ENCODE measurements around the gene SCN4B. TPM values are rescaled to one million over a fixed set of nuclear protein-coding genes. Genes with fewer than 3 reads are reported as not detected.

SCN4B gene
- total RNA-seq, 1 donor = not detected

DNA sequence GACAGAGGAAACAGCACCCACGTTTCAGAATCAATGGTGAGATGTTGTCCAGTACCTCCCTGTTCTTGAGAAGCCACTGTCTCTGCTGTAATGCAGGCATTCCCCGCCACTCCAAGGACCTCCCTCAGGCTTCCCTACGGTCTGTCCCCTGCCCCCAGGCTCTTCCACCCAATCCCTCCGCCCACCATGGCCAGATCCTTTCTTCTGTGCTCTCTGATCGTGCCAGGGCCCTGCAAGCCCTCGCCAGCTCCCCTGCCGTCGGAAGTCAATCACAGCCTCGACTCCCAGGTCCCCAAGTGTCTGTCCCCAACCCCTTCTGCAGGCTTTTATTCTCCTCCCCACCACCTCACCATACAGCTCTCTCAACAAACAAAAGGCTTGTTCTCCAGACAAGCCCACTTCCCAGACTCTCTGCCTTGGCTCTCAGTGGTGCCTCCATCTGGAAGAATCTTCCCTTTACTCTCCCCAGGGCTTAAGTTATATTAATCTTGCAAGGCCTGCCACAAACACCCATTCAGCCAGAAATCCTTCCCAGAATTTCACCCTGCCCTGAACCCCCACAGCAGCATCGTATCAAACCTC lies 13.7 kb downstream of the SCN4B start:
- no peak overlapping the region for H3K4me3 ChIP-seq (ENCODE audit: low read depth, low read length)
- DNase-seq (ENCODE audit: low read depth) = no peak
- TF ChIP-seq CTCF (IDR thresholded peaks at IDR 0.05; ENCODE audit: insufficient read depth, low read depth, low read length) = no peak

DNA sequence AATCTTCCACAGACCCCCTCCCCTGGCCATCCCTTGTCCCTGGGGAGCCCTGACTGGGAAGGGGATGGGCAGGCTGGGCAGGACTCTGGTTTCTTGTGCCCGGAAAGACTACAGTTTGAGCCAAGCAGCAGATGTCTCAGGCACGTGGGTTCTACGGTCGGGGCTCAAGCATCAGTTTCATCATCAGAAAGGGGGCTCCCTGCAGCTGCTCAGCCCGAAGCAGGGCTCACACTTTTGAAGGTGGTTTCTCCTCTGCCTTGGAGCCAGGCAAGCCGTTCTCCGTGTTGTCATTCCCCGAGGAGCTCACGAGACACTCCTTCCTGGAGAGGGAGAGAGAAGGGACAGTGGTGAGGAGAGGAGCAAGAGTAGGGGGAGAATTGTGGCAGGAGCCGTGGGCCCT lies 15.8 kb downstream of the SCN4B start:
- no peak for TF ChIP-seq CTCF (IDR thresholded peaks at IDR 0.05; ENCODE audit: insufficient read depth, low read depth, low read length)
- no peak overlapping the region for H3K4me3 ChIP-seq (ENCODE audit: low read depth, low read length)
- no peak for DNase-seq (ENCODE audit: low read depth)

DNA sequence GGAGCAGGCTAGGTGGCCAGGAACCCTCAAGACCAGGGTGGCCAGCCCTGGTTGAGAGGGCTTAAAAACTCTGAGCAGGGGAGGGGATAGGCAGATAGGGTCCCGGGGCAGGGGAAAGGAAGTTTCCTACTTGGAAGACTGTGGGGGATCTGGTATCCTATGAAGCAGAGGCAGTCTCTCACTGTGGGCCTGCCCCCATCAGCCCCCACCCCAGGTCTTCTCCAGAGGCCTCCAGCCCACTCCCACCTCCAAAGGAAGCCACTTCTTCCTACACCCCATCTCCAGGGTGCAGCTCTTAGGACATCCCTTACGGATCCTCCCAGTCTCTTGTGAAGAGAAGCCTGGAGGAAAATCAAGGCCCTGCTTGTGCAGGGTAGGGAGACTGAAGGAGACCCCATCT lies 16.3 kb downstream of the SCN4B start:
- no peak for TF ChIP-seq CTCF (IDR thresholded peaks at IDR 0.05; ENCODE audit: insufficient read depth, low read depth, low read length)
- no peak overlapping the region for H3K4me3 ChIP-seq (ENCODE audit: low read depth, low read length)
- DNase-seq (ENCODE audit: low read depth) = no peak

DNA sequence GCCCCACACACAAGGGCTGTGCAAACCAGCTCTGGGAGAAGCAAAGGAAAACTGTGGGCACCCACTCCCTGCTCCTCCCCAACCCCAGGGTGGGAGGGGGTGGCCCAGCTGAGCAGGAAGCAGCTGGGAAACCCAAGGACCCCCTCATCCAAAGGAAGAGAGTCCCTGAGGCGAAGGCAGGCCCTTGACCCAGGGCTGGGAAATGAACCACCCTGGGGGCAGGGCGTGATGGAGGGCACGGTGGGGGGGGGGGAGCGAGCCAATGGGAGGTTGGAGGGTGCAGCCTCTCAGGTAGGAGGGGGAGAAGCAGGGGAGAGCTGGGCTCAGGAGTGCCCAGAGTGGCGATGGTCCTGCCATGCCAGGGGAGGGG lies 16.8 kb downstream of the SCN4B start:
- TF ChIP-seq CTCF (IDR thresholded peaks at IDR 0.05; ENCODE audit: insufficient read depth, low read depth, low read length) = no peak
- H3K4me3 ChIP-seq (ENCODE audit: low read depth, low read length) = no peak overlapping the region
- DNase-seq (ENCODE audit: low read depth) = no peak

GRCh38 chr11:118135051-118135795 lies 17.4 kb downstream of the SCN4B start:
- DNase-seq (ENCODE audit: low read depth) = no peak
- no peak for TF ChIP-seq CTCF (IDR thresholded peaks at IDR 0.05; ENCODE audit: insufficient read depth, low read depth, low read length)
- no peak overlapping the region for H3K4me3 ChIP-seq (ENCODE audit: low read depth, low read length)

DNA sequence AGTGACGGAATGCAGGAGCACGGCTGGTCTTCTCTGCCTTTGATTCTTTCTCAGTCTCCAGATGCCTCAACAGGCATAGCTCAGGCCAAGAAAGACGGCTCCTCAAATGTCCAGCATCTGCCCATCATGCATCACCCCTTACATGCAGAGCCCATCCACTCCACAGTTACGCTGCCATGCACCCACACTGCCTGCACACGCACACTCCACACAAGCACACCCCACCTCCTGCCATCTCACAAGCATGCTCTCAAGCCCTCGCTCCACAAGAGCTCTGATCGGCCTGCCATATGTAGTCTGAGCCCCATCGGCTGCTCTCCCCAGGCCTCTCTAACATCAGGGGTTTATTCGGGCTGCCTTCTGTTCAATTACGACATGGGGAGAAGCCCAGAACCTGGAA lies 18.8 kb downstream of the SCN4B start:
- no peak for TF ChIP-seq CTCF (IDR thresholded peaks at IDR 0.05; ENCODE audit: insufficient read depth, low read depth, low read length)
- H3K4me3 ChIP-seq (ENCODE audit: low read depth, low read length) = no peak overlapping the region
- no peak for DNase-seq (ENCODE audit: low read depth)
